Measurements from ENCODE around the gene MYRIP. TPM values are rescaled to one million over a fixed set of nuclear protein-coding genes. Genes with fewer than 3 reads are reported as not detected.

Gene MYRIP
- total RNA-seq, 2 experiments from 2014 or later = not detected

DNA sequence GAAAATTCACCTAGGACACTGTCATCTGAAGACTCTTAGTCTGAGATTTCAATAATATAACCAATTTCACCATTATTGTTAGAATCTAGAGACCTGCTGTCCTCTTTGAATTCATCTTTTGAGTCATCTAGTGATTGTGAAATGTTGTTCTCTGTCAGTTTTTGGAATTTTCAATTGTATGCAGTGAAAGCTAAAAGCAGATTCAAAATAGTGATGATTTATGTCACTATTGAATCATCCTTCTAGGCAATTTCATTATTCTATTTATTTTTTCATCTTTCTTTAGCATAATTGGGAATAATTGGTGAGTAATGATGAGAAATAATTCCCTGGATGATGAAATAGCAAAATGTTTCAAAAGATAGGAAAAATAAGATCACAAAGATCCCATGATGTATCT, 398.4 kb downstream of the MYRIP start:
- Mint-ChIP-seq H3K9me3 (no peaks in the 10 kb centered on the region), H3K27ac (no peak overlapping the region), H3K36me3 (ENCODE audit: low read depth) (no peaks in the 10 kb centered on the region), H3K4me1 (ENCODE audit: low read depth) (no peaks in the 10 kb centered on the region), H3K4me3 (no peak overlapping the region), H3K27me3 (no peaks in the 10 kb centered on the region)
- CTCF ChIA-PET = no interaction called here
- no peak for ATAC-seq
- POLR2A ChIA-PET = no interaction called here
- DNase-seq = no peak
- TF ChIP-seq, protein P1, sequence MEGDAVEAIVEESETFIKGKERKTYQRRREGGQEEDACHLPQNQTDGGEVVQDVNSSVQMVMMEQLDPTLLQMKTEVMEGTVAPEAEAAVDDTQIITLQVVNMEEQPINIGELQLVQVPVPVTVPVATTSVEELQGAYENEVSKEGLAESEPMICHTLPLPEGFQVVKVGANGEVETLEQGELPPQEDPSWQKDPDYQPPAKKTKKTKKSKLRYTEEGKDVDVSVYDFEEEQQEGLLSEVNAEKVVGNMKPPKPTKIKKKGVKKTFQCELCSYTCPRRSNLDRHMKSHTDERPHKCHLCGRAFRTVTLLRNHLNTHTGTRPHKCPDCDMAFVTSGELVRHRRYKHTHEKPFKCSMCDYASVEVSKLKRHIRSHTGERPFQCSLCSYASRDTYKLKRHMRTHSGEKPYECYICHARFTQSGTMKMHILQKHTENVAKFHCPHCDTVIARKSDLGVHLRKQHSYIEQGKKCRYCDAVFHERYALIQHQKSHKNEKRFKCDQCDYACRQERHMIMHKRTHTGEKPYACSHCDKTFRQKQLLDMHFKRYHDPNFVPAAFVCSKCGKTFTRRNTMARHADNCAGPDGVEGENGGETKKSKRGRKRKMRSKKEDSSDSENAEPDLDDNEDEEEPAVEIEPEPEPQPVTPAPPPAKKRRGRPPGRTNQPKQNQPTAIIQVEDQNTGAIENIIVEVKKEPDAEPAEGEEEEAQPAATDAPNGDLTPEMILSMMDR (IDR thresholded peaks at IDR 0.05) = no peak
- intact Hi-C loops (cut with micrococcal nuclease) = no loop called here

DNA sequence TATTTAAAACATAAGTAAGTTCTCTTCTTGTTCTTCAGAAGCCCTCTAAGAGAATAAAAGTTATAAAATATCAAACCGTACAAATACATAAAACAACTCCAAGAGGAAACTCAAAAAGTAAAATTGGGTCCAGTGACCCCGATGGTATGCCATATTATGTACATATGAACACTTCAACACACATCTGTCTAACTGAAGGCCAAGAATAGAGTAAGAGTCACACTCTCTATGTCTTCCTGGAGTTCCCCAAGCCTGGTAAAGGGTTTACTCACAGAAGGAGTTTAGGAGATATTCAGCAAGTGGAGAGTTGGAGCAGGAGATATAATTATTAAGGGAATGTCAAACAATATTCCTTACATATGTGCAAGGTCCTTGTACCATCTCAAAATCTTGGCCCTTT, 398.8 kb downstream of the MYRIP start:
- no peaks in the 10 kb centered on the region for H3K36me3 Mint-ChIP-seq (ENCODE audit: low read depth)
- H3K4me1 Mint-ChIP-seq (ENCODE audit: low read depth) = no peaks in the 10 kb centered on the region
- ATAC-seq (no peak), DNase-seq (no peak)
- ChIA-PET CTCF (no interaction called here), POLR2A (no interaction called here)
- TF ChIP-seq, protein P1 (IDR thresholded peaks at IDR 0.05) = no peak
- H3K27ac Mint-ChIP-seq = no peak overlapping the region
- H3K9me3 Mint-ChIP-seq = no peaks in the 10 kb centered on the region
- intact Hi-C loops (cut with micrococcal nuclease) = no loop called here
- no peaks in the 10 kb centered on the region for H3K27me3 Mint-ChIP-seq
- H3K4me3 Mint-ChIP-seq = no peak overlapping the region

DNA sequence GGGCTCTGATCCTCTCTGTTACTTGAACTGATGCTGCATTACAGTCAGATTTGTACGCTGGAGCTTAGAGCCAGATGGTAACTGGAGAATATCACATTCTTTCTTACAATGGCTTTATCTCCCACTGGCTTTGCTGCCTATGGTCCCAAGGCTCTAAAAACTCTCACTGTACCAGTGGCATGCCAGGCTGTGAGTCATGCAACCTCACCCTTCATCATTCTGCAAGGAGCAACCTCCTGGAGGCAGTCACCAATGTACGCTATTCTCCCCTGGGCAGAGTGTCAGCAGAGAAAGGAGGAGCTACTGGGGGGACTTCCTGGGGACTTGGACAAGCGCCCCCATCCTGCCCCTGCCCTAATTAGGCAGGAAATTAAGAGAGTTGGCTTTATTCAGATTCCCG, 402.2 kb downstream of the MYRIP start:
- TF ChIP-seq, protein P1 (IDR thresholded peaks at IDR 0.05) = no peak
- CTCF ChIA-PET = interaction anchor here (0.8 to 1.0 kb wide), 2 partner anchors 20 to 99 kb away, joined by 3 read pairs; no protein-coding TSS in a partner anchor
- Mint-ChIP-seq H3K27ac (no peak overlapping the region), H3K4me3 (no peak overlapping the region), H3K27me3 (no peaks in the 10 kb centered on the region), H3K9me3 (no peaks in the 10 kb centered on the region), H3K36me3 (ENCODE audit: low read depth) (no peaks in the 10 kb centered on the region), H3K4me1 (ENCODE audit: low read depth) (peaks cover 2% of the 10 kb centered on the region)
- intact Hi-C loops (cut with micrococcal nuclease) = no loop called here
- ATAC-seq (no peak), DNase-seq (no peak)
- POLR2A ChIA-PET = interaction anchor here (1.1 kb wide), 1 partner anchor 19 kb away, joined by 3 read pairs; no protein-coding TSS in a partner anchor

DNA sequence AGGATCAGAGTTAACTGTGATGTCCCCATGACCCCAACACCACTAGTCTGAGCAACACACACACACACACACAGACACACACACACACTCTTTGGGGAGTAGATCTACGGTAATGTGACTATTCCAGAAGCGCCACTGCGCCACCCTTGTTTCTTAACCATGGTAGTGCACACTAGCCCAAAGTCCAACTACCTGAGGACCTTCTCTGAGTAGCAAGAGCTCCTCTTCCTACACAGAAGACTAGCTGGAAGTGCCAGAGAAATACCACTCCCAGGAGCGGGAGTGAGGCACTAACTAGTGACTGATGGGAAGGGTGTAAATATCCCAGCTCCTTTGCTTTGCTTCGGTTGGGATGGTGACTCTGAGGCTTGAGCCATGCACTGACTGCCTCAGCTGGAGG, 404.1 kb downstream of the MYRIP start:
- Mint-ChIP-seq H3K4me1 (ENCODE audit: low read depth) (peaks cover 2% of the 10 kb centered on the region), H3K27me3 (no peaks in the 10 kb centered on the region), H3K9me3 (no peaks in the 10 kb centered on the region), H3K4me3 (no peak overlapping the region), H3K36me3 (ENCODE audit: low read depth) (no peaks in the 10 kb centered on the region), H3K27ac (no peak overlapping the region)
- no peak for ATAC-seq
- ChIA-PET POLR2A (no interaction called here), CTCF (interaction anchor here (0.7 to 1.4 kb wide), 2 partner anchors 10 to 22 kb away, joined by 3 to 4 read pairs; no protein-coding TSS in a partner anchor)
- intact Hi-C loops (cut with micrococcal nuclease) = no loop called here
- no peak for DNase-seq
- TF ChIP-seq, protein P1 (IDR thresholded peaks at IDR 0.05) = no peak

DNA sequence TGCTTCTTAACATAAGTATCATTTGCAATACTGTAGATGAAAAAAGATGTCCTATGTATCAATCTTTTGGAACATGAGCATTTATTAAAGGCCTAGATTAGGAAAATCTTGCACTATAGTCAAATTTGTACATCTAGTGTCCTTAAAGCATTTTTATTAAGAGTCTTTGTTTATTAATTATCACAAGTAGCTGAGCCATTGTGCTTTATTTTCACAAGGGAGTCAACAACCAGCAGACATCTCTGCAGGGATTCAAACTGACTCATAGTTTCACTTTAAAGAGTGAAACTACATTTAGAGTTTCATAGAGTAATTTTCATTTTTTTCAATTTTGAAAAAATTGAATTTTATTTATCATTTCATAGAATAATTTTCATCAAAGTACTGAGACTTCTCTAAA, 405.6 kb downstream of the MYRIP start:
- peaks cover 2% of the 10 kb centered on the region for H3K4me1 Mint-ChIP-seq (ENCODE audit: low read depth)
- CTCF ChIA-PET = no interaction called here

More for the DNA sequence above, 405.6 kb downstream of the MYRIP start:
- no peak overlapping the region for H3K27ac Mint-ChIP-seq
- TF ChIP-seq, protein P1 (IDR thresholded peaks at IDR 0.05) = no peak
- POLR2A ChIA-PET = no interaction called here
- ATAC-seq (no peak), DNase-seq (no peak)
- H3K27me3 Mint-ChIP-seq = no peaks in the 10 kb centered on the region
- no peak overlapping the region for H3K4me3 Mint-ChIP-seq
- no peaks in the 10 kb centered on the region for H3K9me3 Mint-ChIP-seq
- H3K36me3 Mint-ChIP-seq (ENCODE audit: low read depth) = no peaks in the 10 kb centered on the region
- intact Hi-C loops (cut with micrococcal nuclease) = no loop called here

All from activated CD8-positive, alpha-beta T cell treated with anti-CD3 and anti-CD28 coated beads for 36 hours (primary cell).